ENCODE data around the gene ENTPD5. TPM values are rescaled to one million over a fixed set of nuclear protein-coding genes. Genes with fewer than 3 reads are reported as not detected.
A peak's percentile ranks its signal among the peaks of the same experiment; 100 is the strongest.

The ENTPD5 gene
- total RNA-seq (2021) (8.8 to 10.6 TPM (median 9.5 TPM) in 3 replicates), Bru-seq, nascent RNA (percentile 59 among the genes with signal in this experiment)
- long read RNA-seq, experiment 1, full-length matches to known transcripts: 3 of 33 reads
- long read RNA-seq, experiment 1, partial matches to known transcripts: 5 of 33 reads
- long read RNA-seq, experiment 1, other reads (novel, unspliced or antisense): 25 of 33 reads
- long read RNA-seq, experiment 2, partial matches to known transcripts: 0 of 6 reads
- long read RNA-seq, experiment 2, other reads (novel, unspliced or antisense): 6 of 6 reads
- long read RNA-seq, experiment 3, partial matches to known transcripts: 1 of 2 reads
- long read RNA-seq, experiment 3, other reads (novel, unspliced or antisense): 1 of 2 reads

GRCh38 chr14:74018586-74019407, at the start of gene ENTPD5, which contains the start of gene BBOF1:
ENTPD5 (minus strand) TSS chr14:74019288; CDS start chr14:73988102, 31,186 bp downstream.
BBOF1 (plus strand) TSS chr14:74019349; CDS start chr14:74019479, 130 bp downstream.
- ATAC-seq (peak; percentile 81), DNase-seq (ENCODE audit: low spot score) (peak; percentile 68)
- Mint-ChIP-seq H3K36me3 (no peaks in the 10 kb centered on the region), H3K4me3 (peak within 1 kb of the TSS; percentile 83), H3K9me3 (no peaks in the 10 kb centered on the region), H3K27me3 (ENCODE audit: low read depth) (peaks cover 21% of the 10 kb centered on the region), H3K27ac (no peak within 1 kb of the TSS; the same call in 1 of the 2 replicates), H3K4me1 (peaks cover 8% of the 10 kb centered on the region)
- CTCF ChIA-PET: interaction anchor here (0.6 kb wide), 1 partner anchor 16 kb away, joined by 3 read pairs; no protein-coding TSS in a partner anchor
- POLR2A ChIA-PET: interaction anchor here (0.6 kb wide), 1 partner anchor 67 kb away, joined by 4 read pairs; no protein-coding TSS in a partner anchor
- TF ChIP-seq, protein P1, sequence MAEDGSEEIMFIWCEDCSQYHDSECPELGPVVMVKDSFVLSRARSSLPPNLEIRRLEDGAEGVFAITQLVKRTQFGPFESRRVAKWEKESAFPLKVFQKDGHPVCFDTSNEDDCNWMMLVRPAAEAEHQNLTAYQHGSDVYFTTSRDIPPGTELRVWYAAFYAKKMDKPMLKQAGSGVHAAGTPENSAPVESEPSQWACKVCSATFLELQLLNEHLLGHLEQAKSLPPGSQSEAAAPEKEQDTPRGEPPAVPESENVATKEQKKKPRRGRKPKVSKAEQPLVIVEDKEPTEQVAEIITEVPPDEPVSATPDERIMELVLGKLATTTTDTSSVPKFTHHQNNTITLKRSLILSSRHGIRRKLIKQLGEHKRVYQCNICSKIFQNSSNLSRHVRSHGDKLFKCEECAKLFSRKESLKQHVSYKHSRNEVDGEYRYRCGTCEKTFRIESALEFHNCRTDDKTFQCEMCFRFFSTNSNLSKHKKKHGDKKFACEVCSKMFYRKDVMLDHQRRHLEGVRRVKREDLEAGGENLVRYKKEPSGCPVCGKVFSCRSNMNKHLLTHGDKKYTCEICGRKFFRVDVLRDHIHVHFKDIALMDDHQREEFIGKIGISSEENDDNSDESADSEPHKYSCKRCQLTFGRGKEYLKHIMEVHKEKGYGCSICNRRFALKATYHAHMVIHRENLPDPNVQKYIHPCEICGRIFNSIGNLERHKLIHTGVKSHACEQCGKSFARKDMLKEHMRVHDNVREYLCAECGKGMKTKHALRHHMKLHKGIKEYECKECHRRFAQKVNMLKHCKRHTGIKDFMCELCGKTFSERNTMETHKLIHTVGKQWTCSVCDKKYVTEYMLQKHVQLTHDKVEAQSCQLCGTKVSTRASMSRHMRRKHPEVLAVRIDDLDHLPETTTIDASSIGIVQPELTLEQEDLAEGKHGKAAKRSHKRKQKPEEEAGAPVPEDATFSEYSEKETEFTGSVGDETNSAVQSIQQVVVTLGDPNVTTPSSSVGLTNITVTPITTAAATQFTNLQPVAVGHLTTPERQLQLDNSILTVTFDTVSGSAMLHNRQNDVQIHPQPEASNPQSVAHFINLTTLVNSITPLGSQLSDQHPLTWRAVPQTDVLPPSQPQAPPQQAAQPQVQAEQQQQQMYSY (CRISPR knock-in tag; IDR thresholded peaks at IDR 0.05): no peak
- no peak for TF ChIP-seq ATF3 (CRISPR knock-in tag; conservative IDR thresholded peaks at IDR 0.05)
- 0 out of 2 replicates have a peak, but pooled peaks have one; percentile 11 for TF ChIP-seq ZNF317 (CRISPR knock-in tag; IDR thresholded peaks at IDR 0.05; ENCODE audit: borderline replicate concordance, low read depth)
- 0 out of 2 replicates have a peak, but pooled peaks have one; percentile 28 for TF ChIP-seq PRRX2 (CRISPR knock-in tag; IDR thresholded peaks at IDR 0.05)
- no peak for TF ChIP-seq AR (CRISPR knock-in tag; IDR thresholded peaks at IDR 0.05)
- no peak for TF ChIP-seq ESRRA (CRISPR knock-in tag; IDR thresholded peaks at IDR 0.05; ENCODE audit: borderline replicate concordance)
- TF ChIP-seq, protein P2, sequence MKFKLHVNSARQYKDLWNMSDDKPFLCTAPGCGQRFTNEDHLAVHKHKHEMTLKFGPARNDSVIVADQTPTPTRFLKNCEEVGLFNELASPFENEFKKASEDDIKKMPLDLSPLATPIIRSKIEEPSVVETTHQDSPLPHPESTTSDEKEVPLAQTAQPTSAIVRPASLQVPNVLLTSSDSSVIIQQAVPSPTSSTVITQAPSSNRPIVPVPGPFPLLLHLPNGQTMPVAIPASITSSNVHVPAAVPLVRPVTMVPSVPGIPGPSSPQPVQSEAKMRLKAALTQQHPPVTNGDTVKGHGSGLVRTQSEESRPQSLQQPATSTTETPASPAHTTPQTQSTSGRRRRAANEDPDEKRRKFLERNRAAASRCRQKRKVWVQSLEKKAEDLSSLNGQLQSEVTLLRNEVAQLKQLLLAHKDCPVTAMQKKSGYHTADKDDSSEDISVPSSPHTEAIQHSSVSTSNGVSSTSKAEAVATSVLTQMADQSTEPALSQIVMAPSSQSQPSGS (CRISPR knock-in tag; IDR thresholded peaks at IDR 0.05; ENCODE audit: borderline replicate concordance, low read depth): no peak
- TF ChIP-seq, protein P3, sequence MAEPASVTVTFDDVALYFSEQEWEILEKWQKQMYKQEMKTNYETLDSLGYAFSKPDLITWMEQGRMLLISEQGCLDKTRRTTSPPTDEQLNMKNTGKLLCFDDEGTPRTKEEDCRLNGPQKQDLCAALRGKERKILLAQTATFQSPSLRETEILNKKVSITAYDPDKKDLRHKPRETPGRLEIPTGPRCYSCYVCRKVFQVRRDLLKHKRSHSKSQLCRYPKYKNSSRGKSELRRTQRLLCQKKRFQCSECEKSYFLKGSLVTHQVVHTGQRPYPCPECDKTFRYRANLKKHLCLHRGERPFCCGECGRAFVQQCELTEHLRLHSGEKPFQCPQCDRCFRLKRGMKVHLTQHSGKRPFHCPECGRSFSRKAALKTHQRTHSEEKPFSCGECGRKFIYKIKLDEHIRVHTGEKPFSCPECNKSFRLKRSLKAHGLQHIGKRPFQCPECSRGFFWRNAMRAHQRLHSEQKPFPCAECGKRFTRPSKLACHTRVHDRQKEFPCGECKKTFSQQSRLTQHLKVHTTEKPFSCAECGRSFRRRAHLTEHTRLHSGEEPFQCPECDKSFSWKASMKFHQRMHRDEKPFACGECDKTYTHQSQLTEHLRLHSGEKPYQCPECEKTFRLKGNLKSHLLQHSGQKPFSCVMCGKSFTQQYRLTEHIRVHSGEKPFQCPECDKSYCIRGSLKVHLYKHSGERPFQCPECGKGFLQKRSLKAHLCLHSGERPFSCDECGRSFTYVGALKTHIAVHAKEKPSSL (CRISPR knock-in tag; conservative IDR thresholded peaks at IDR 0.05): no peak
- peak; percentile 62 for TF ChIP-seq USF2 (CRISPR knock-in tag; IDR thresholded peaks at IDR 0.05)
- TF ChIP-seq ZBTB43 (CRISPR knock-in tag; IDR thresholded peaks at IDR 0.05): 0 out of 2 replicates have a peak, but pooled peaks have one; percentile 26
- TF ChIP-seq, protein P4, sequence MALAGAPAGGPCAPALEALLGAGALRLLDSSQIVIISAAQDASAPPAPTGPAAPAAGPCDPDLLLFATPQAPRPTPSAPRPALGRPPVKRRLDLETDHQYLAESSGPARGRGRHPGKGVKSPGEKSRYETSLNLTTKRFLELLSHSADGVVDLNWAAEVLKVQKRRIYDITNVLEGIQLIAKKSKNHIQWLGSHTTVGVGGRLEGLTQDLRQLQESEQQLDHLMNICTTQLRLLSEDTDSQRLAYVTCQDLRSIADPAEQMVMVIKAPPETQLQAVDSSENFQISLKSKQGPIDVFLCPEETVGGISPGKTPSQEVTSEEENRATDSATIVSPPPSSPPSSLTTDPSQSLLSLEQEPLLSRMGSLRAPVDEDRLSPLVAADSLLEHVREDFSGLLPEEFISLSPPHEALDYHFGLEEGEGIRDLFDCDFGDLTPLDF (CRISPR knock-in tag; IDR thresholded peaks at IDR 0.05): no peak
- TF ChIP-seq MLX (CRISPR knock-in tag; IDR thresholded peaks at IDR 0.05): no peak
- TF ChIP-seq NFE2L1 (CRISPR knock-in tag; IDR thresholded peaks at IDR 0.05): no peak
- TF ChIP-seq IRF2 (CRISPR knock-in tag; IDR thresholded peaks at IDR 0.05; ENCODE audit: borderline replicate concordance, low read depth): no peak
- TF ChIP-seq E2F4 (CRISPR knock-in tag; IDR thresholded peaks at IDR 0.05; ENCODE audit: borderline replicate concordance, low read depth): no peak
- no peak for TF ChIP-seq NR1H2 (CRISPR knock-in tag; IDR thresholded peaks at IDR 0.05)

Measured in WTC11 (cell line).